GM18526 (cell line): ENCODE measurements around the gene PTPRR.

Experiments used
- POLR2A ChIP-seq: IDR thresholded peaks from 3 replicates; pipeline ENCODE4 v1.6.1; 2011; ENCODE audit not compliant: insufficient read length; ENCODE audit errors: extremely low read depth

PTPRR gene

GRCh38 chr12:70920251-70920851 lies at the start of gene PTPRR:
PTPRR (minus strand) TSS chr12:70920738; CDS start chr12:70920390, 348 bp downstream.
- TF ChIP-seq POLR2A, result no peak

GRCh38 chr12:70966996-70967790 lies 46.7 kb upstream of the PTPRR start:
- TF ChIP-seq POLR2A, result no peak

GRCh38 chr12:70966046-70966445 lies 45.5 kb upstream of the PTPRR start:
- TF ChIP-seq POLR2A, result no peak

- TF ChIP-seq POLR2A, result no peak
Observed at GRCh38 chr12:70964867-70965510, 44.5 kb upstream of the PTPRR start.

GRCh38 chr12:70963081-70963660 lies 42.6 kb upstream of the PTPRR start:
- no peak for TF ChIP-seq POLR2A

- TF ChIP-seq POLR2A, result no peak
Observed at GRCh38 chr12:70962226-70962794, 41.8 kb upstream of the PTPRR start.

- TF ChIP-seq POLR2A, result no peak
Observed at GRCh38 chr12:70960484-70960883, 39.9 kb upstream of the PTPRR start.

GRCh38 chr12:70955415-70955814 lies 34.9 kb upstream of the PTPRR start:
- no peak for TF ChIP-seq POLR2A

- TF ChIP-seq POLR2A, result no peak
Observed at GRCh38 chr12:70950451-70950850, 29.9 kb upstream of the PTPRR start.

- no peak for TF ChIP-seq POLR2A
Observed at GRCh38 chr12:70948976-70949336, 28.4 kb upstream of the PTPRR start.

GRCh38 chr12:70948236-70948975 lies 27.9 kb upstream of the PTPRR start:
- TF ChIP-seq POLR2A, result no peak

GRCh38 chr12:70936203-70936813 lies 15.8 kb upstream of the PTPRR start:
- TF ChIP-seq POLR2A, result no peak

GRCh38 chr12:70933133-70933532 lies 12.6 kb upstream of the PTPRR start:
- TF ChIP-seq POLR2A, result no peak

- TF ChIP-seq POLR2A, result no peak
Observed at GRCh38 chr12:70929029-70929428, 8.5 kb upstream of the PTPRR start.
